GM18868 (cell line): ENCODE data around the gene NFKBIA.
A peak's percentile ranks its signal among the peaks of the same experiment; 100 is the strongest.
"Not testable (repeated sequence)": the region's sequence is repeated elsewhere in the genome, so short reads cannot be mapped to it uniquely, and the experiment has no call there.

ENCODE experiments used
- ATAC-seq: cut with Tn5 transposase; IDR thresholded peaks from one replicate; pipeline ENCODE4 v1.9.1; 2021; ENCODE audit warnings: mild to moderate bottlenecking, moderate library complexity; ENCODE audit not compliant: unreplicated experiment

NFKBIA gene

DNA sequence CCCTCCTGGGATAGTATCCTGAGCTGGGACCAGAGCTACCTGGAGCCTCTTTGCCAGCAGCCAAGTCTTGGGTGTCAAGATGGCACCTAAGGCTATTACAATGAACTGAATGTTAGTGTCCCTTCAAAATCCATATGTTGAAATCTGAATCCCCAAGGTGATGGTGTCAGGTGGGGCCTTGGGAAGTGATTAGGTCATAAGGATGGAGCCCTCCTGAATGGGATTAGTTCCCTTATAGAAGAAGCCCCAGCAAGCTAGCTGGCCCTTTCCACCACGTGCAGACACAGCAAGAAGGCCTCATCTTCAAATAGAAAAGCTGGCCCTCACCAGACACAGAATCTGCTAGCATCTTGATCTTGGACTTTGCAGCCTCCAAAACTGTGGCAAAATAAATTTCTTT lies 12.4 kb downstream of the NFKBIA start:
- ATAC-seq, result no peak

DNA sequence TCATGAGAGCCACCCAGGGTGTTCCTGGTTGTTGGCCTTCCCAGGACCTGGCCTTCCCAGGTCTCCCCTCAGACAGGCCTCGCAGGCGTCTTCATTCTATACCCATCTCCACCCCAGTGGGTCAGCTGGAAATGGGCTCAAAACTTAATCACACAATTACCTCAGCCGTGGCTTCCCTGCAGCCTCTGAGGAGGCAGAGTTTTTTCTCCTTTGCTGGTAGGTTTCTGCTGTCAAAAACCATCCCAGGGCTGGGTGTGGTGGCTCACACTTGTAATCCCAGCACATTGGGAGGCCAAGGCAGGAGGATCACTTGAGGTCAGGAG lies 13.2 kb downstream of the NFKBIA start:
- no peak for ATAC-seq

DNA sequence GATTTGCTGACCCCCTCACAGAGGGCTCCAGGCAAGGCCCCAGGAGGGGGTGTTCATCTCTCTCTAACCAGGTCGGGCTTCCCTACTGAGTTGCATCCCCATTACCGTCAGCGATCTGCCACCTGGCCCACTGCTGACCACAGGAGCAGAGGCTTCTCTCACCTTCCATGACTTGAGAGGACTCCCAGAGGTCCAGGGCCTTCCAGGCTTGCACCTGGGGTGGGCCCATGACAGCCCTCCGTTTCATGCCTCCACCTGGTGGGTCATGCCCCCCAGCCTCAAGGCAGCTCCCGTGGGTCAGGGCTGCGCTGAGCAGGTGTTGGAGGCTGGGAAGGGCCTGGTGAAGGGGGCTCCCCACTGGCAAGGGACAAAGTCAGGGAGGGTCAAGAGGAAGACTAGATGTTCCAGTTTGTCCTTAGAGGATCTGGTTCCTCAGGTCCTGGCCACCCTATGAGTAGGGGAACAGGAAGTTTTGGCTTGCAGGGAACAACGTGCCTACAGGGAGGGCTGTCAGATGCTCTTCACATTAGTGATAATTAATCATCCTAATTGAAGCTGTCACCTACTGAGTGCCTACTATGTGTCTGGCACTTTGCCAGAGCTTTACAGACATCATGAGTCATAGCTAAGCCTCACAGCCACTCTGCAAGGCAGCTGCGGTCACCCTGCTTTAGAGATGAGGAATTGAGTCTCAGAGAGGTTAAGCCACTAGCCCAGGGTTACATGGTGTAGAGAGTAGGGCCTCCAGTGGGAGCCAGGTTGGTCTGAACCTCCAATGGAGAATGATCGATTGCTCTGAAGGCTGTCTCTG lies 13.8 kb downstream of the NFKBIA start:
- ATAC-seq, result peak; percentile 70

DNA sequence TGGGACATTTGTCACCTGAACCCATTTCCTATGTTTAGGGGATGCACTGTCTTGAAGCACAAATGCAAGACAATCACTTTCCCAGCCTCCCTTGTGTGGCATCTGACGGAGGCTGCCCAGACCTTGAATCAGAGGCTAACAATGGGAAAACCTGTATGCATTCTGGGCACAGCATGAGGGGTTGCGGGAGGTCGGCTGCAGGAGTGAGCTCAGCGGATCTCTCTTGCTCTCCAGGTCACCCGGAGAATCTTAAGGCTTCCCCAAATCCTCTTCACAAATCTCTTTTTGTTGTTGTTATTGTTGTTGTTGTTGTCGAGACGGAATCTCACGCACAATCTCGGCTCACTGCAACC lies 15.3 kb downstream of the NFKBIA start:
- ATAC-seq, result no peak

DNA sequence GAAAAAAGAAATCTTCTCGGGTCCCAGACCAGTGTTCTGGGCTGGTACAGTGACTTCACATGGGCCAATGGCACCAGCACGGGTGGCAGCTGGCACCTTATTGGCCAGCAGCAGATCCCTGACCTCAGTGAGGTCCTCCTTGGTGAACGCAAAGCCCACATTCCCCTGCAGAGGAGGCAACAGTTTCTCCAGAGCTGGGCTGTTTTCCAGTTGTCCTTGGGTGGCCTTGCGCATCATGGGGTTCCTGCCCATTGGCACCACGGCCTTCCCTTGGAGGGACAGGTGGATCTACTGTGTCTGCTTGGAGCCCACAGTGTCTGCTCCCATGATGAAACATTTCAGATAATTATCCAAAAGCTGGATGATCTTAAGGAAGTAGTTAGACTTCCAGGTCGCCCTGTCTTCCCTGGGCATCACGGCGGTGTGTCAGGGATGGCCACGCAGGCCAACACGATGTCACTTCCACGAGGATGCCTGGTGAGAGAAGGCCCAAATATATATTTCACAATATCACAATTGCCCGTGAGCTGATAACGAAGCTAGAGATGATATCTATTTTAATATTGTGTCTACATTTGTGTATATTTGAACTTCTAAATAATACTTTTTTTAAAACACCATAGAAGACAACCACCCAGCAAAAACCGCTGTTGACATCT lies 15.8 kb downstream of the NFKBIA start:
- ATAC-seq, result no peak

DNA sequence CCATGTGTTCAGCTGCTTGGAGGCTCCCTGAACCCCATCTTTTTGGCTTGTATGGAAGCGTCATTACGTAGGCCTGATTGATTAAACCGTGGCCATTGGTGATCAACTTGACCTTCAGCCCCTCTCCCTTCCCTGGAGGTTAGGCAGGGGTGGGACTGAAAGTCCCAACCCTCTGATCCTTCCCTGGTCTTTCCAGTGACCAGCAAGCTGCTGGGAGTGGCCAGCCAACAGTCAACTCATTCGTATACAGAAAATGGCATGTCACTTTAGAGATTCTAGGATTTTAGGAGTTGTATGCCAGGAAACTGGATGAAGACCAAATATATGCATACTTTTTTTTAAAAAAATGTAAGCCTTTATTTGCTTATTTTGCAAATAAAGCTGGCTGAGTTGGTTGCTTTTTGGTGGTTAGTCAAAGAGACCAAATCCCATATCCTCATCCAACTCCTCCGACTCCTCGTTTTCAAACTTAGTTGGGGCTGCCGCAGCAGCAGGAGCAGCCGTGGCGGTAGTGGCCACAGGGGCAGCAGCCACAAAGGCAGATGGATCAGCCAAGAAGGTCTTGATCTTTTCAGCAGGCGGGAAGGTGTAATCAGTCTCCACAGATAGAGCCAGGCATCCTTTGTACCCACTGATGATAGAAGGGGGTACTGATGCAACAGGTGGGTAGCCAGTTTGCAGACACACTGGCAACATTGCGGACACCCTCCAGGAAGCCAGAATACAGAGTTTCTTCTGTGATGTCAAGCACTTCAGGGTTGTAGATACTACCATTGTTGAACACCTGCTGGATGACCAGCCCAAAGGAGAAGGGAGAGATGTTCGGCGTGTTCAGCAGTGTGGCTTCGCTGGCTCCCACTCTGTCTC lies 16.6 kb downstream of the NFKBIA start:
- ATAC-seq, result no peak

DNA sequence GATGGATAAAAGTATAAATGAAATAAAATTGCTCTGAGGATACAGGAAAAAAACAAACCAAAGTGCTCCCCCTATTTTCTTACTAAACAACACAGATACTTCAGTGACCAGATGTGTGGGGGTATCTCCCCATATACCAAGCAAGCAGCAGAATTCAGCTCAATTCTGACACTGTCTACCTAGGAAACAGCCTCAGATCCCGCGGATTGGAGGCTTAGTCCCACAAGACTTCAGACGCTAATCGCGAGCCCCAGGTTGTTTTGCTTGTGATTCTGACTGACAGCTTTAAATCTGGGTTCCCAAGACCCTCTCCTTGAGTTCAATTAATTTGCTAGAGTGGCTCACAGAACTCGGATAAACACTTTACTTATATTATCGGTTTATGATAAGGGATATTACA lies 17.3 kb downstream of the NFKBIA start:
- ATAC-seq, result no peak

DNA sequence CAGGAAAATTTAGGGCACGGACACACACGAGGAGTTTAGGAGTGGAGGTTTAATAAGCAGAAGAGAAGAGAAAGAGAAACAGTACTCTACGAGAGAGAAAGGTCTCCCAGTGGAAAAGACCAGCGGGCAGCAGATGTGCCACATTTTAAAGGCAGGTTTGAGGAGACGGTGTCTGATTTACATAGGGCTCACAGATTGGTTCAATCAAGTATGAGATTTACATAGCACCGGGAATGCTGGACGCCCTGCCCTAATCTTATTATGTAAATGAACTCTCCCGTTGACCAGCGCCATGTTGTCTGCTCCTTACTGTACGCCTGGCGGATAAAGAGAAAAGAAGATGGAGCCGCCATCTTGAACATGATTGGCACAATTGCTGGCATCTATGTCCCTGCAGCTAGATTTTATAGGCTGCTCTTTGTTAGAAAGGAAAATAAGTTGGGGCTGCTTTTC lies 17.9 kb downstream of the NFKBIA start:
- ATAC-seq, result no peak

DNA sequence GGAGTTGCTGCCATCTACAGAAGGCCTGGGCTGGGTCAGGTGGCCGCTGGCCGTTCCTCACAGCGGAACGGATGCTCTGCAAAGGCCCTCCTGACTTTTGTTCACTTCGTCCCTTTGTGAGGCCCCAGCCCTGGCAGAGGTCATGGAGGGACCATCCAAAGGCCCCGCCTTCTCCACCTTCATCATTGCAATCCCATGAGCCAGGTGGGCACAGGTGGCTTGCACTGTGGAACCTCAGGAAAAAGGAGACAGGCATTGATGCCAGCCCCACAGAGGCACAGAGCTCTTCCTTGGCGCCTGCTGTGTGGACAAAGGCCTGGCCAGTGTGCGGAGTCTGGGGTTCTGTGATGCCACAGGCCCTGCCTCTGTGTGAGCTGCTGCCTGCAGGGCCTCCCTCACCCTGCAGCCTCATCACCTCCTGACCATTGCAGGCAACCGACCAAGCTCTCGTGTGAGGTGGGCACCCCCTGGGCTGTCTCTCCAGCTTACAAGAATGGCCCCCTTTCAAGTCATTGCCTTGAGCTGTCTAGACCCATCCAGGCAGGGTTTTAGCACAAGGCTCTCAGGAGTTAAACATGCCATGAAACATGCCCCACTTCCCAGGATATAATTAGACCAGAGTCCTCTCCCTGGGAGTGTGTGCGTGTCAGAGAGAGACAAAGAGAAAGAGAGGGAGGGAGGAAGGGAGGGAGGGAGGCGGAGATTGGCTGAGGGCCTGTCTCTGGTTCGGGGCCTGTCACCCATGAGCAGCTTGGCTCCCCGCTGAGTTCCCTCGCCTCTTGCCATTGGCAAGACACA lies 19.3 kb downstream of the NFKBIA start:
- no peak for ATAC-seq

DNA sequence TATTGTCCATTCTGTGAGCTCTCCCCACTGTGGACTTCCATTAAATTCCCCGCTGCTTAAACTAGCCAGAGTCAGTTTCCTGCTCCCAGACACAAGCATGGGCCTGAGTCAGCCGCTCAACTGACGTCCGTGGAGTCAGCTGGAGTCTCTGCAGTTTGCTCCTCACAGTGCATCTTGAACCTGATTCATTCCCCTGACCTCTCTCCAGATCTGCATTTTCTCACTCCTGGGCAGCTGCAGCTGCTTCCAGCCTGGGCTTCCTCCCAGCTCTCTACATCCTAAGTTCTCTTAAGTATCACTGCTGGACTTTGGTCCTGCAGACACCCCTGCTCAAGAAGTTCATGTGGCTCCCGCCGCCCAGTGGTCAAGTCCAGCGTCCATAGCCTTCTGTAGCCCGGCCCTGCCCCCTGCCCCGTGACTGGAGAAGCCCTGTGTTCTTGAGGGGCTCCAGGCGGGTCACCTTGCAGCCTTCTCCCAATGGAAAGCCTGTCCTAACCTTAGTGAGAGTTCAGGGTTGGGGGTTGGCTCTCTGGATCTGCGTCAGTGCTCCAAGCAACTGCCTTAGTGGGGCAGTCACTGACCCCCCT lies 20.0 kb downstream of the NFKBIA start:
- ATAC-seq, result no peak

DNA sequence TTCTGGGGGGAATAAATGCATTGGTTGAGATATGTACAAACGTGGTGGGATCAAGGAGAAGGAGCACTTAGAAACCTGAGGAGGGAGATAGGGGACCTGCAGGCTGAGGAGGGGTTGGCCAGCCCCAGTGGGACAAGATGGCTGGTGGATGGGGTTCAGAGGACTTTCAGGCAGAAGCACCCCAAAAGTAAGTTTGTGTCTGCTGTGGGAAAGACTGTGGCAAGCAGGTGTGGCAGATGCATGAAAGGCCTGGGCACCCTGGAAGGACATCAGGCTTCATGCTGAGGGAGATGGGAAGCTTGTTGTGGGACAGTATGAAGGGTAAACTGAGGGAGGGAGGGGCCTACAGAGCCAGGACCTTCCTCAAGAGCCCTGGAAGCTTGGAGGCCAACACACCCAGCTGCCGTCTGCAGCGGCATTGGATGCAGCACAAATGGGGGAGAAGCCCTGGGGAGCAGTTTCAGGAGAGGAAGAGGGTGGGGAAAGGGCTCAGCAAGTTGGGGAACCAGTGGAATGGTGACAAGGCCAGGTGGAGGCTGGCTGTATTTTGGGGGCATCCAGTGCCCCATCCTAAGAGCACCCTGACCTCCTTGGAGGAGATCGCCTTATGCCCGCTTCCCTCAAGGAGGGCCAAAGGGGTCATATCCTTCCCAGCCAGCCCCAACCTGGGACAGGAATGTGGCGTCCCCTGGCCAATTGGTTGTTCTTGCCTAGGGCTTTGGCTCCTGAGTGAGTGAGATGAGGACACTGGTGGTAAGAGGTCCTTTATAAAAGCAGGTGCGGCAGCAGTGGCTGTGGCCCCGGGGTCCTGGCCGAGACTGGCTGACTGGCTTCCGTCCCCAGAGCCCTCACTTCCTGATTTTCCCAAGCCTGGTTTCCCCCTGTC lies 20.7 kb downstream of the NFKBIA start:
- ATAC-seq, result no peak

DNA sequence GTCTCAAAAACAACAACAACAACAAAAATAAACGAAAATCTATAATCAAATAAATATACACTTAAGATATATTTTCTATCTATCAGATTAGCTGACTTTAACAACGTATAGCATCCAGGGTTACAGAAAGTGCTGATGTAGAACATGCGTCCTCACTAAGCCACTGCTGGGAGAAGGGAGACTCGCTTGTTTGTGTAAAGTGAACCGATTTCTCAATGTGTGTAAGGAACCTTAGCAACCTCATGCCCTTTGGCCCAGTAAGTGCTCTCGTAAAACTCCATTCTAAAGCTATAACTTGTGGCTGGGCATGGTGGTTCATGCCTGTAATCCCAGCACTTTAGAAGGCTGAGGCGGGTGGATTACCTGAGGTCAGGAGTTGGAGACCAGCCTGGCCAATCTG lies 23.8 kb downstream of the NFKBIA start:
- ATAC-seq, result no peak

DNA sequence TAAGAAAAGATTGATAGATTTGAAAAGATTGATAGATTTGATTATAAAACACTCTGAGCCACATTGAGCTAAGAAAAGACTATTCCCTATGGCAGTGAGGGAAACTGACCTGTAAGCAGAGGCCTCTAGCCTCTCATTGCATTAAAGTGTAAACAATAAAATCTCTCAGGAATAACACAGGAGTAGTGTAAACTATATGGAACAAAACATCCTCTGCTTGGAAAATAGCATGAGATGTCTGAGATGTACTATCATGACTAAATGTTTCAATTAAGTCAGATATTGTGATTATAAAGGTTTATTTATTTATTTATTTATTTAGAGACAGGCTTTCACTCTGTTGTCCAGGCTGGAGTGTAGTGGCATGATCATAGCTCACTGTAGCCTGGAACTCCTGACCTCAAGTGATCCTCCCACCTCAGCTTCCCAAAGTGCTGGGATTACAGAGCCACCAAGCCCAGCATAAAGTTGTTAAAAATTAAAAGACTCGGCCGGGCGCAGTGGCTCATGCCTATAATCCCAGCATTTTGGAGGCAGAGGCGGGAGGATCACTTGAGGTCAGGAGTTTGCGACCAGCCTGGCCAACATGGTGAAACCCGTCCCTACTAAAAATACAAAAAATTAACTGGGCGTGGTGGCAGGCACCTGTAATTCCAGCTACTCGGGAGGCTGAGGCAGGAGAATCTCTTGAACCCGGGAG lies 25.2 kb downstream of the NFKBIA start:
- not testable (repeated sequence) for ATAC-seq

DNA sequence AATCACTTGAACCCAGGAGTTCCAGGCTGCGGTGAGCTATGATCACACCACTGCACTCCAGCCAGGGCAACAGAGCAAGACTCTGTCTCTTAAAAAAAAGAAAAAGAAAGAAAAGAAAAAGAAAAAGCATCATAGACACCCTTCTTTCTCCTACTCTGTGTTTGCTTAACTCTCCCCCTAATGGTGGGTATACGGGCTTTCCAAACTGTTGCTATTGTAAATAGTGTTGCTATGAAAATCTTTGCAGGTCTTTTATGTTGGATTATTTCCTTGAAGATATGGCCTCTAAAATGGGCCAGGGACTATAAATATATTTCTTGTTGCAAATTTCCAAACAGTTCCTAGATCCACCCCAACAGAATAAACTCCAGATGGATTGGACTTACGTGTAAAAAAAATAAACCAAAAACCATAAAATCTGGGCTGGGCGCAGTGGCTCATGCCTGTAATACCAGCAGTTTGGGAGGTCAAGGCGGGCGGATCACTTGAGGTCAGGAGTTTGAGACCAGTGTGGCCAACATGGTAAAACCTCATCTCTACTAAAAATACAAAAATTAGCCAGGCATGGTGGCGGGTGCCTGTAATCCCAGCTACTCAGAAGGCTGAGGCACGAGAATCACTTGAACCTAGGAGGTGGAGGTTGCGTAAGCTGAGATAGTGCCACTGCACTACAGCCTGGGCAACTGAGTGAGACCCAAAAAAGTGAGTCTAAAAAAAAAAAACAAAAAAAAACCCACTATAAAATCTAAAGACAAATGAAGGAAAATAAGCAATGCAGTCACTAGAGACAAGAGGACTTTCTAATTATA lies 25.9 kb downstream of the NFKBIA start:
- ATAC-seq, result no peak

DNA sequence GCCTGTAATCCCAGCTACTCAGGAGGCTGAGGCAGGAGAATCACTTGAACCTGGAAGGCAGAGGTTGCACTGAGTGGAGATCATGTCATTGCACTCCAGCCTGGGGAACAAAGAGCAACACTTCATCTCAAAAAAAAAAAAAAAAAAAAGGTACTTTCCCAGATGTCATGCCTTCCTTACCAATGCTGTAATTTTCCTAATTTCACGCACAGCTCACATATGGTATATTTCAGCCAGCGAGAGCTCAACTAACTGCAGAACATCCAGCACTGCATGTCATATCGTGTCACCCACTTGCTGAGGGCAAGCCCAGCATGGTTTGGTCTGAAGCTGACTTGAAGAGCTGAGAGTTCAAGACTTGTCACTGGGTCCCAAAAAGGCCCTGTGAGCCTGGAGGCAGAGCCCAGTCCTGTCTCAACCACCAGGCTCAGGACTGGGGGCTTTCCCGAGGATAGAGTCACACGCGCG lies 29.0 kb downstream of the NFKBIA start:
- no peak for ATAC-seq

DNA sequence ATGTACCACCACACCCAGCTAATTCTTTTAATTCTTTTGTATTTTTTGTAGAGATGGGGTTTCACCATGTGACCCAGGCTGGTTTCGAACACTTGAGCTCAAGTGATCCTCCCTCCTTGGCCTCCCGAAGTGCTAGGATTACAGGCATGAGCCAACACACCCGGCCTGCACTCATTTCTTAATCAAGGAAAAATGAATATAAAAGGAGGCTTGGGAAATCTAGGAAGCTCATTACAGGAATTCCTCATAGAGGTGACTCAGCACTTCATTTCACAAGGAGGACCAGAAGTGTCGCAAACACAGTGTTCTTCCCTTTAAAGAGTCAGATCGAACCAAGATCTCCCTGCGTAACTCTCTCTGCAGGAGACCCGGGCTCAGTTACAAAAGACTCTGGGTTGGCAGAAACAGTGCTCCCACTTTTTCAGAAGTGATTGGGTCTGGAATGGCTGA lies 30.3 kb downstream of the NFKBIA start:
- ATAC-seq, result no peak

DNA sequence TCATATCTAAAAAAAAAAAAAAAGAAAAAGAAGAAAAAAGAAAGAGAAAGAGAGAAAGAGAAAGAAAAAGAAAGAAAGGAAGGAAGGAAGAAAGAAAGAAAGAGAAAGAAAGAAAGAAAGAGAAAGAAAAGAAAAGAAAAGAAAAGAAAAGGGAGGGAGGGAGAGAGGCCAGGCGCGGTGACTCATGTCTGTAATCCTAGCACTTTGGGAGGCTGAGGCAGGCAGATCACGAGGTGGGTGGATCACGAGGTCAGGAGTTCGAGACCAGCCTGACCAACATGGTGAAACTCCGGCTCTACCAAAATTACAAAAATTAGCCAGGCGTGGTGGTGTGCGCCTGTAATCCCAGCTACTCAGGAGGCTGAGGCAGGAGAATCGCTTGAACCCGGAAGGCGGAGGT lies 31.3 kb downstream of the NFKBIA start:
- not testable (repeated sequence) for ATAC-seq

DNA sequence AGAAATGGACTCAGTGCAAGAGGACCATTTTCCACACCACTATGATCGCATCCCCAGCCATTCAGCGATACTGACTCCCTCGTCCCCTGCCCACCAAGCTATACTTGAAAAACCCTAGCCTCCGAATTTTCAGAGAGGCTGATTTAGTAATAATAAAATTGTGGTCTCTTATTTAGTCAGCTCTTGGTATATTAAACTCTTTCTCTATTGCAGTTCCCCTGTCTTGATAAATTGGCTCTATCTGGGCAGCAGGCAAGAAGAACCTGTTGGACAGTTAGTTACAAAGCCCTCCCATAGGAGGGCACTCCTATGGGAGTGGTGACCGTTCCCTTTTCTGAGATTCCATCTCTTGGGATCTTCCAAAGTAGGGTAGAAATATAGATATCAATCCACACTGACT lies 33.6 kb downstream of the NFKBIA start:
- no peak for ATAC-seq
